Suprapubic skin (tissue), 4 donors: ENCODE results near the gene NACA2. TPM values are rescaled to one million over a fixed set of nuclear protein-coding genes. Genes with fewer than 3 reads are reported as not detected.

Experiments used
- DNase-seq, 2 donors: peaks; one replicate each; pipeline ENCODE4 v3.0.0-alpha.2; 2019; ENCODE audit warnings: low spot score in 2 of 2
- H3K27ac ChIP-seq: fragments of 200-600 bp; sonication (generic); one replicate; pipeline ENCODE4 v1.5.1; 2019
- H3K27me3 ChIP-seq: fragments of 200-600 bp; sonication (generic); one replicate; pipeline ENCODE4 v1.5.1; 2019
- H3K36me3 ChIP-seq: fragments of 200-600 bp; sonication (generic); one replicate; pipeline ENCODE4 v1.5.1; 2019
- H3K4me1 ChIP-seq: fragments of 200-600 bp; sonication (generic); one replicate; pipeline ENCODE4 v1.5.1; 2019
- H3K4me3 ChIP-seq: fragments of 200-600 bp; sonication (generic); one replicate; pipeline ENCODE4 v1.5.1; 2019; ENCODE audit warnings: mild to moderate bottlenecking
- H3K9me3 ChIP-seq: fragments of 200-600 bp; sonication (generic); one replicate; pipeline ENCODE4 v1.5.1; 2019
- CTCF ChIP-seq, 2 donors: fragments of 200-600 bp in 1 of 2; fragments of 450-650 bp in 1 of 2; sonication (generic) in 1 of 2; IDR thresholded peaks; one replicate each; pipeline ENCODE4 v1.5.1; 2016 to 2019; ENCODE audit warnings: antibody characterized with exemption in 2 of 2, mild to moderate bottlenecking in 1 of 2, moderate library complexity in 1 of 2
- EP300 ChIP-seq: sonication (generic); formaldehyde crosslinking; IDR thresholded peaks from one replicate; pipeline ENCODE4 v1.6.1; 2017; ENCODE audit warnings: antibody characterized with exemption
- POLR2A ChIP-seq, 2 donors: fragments of 450-650 bp; IDR thresholded peaks; one replicate each; pipeline ENCODE4 v1.6.1; 2017; ENCODE audit warnings: antibody characterized with exemption in 2 of 2, mild to moderate bottlenecking in 2 of 2, moderate library complexity in 2 of 2
- POLR2AphosphoS5 ChIP-seq, 3 donors: sonication (generic); formaldehyde crosslinking; IDR thresholded peaks; one replicate each; pipeline ENCODE4 v1.6.1; 2017; ENCODE audit warnings: antibody characterized with exemption in 3 of 3
- WGBS: methylation state at CpG from one replicate; pipeline ENCODE4 v1.1.5; 2018; 5-methylcytosine and 5-hydroxymethylcytosine counted together
- total RNA-seq, 4 donors: library from RNA; depleted of rRNA; stranded (reverse); fragments of >200 nt; gene quantifications; one replicate each; pipeline ENCODE4 v1.1.0, GENCODE V29; 2016

Gene NACA2
- total RNA-seq, 4 donors from 2014 or later: not detected

GRCh38 chr17:61595418-61596186, 4.6 kb upstream of the NACA2 start:
- Histone ChIP-seq H3K4me3 (no peak overlapping the region), H3K36me3 (no peaks in the 10 kb centered on the region), H3K27ac (no peak overlapping the region), H3K27me3 (peaks cover 42% of the 10 kb centered on the region), H3K9me3 (no peaks in the 10 kb centered on the region), H3K4me1 (no peaks in the 10 kb centered on the region)
- no peak for DNase-seq
- TF ChIP-seq POLR2AphosphoS5 (IDR thresholded peaks at IDR 0.05) (no peak), EP300 (no peak), POLR2A (IDR thresholded peaks at IDR 0.05) (no peak), CTCF (IDR thresholded peaks at IDR 0.05) (no peak)
- WGBS: 46% methylated on average over 7 of the region's 7 CpGs

GRCh38 chr17:61594294-61594825, 3.3 kb upstream of the NACA2 start:
- Histone ChIP-seq H3K27me3 (peaks cover 47% of the 10 kb centered on the region), H3K4me3 (no peak overlapping the region), H3K9me3 (no peaks in the 10 kb centered on the region), H3K27ac (no peak overlapping the region), H3K4me1 (no peaks in the 10 kb centered on the region), H3K36me3 (no peaks in the 10 kb centered on the region)
- no peak for TF ChIP-seq EP300
- no peak for TF ChIP-seq POLR2AphosphoS5 (IDR thresholded peaks at IDR 0.05)
- TF ChIP-seq CTCF (IDR thresholded peaks at IDR 0.05): no peak
- no peak for DNase-seq
- WGBS: 94% methylated on average over 5 of the region's 5 CpGs

- TF ChIP-seq POLR2A (IDR thresholded peaks at IDR 0.05) (no peak), CTCF (IDR thresholded peaks at IDR 0.05) (no peak), EP300 (no peak), POLR2AphosphoS5 (IDR thresholded peaks at IDR 0.05) (no peak)
- H3K27ac ChIP-seq: no peak overlapping the region
- no peaks in the 10 kb centered on the region for H3K36me3 ChIP-seq
- WGBS: 60% methylated on average over 5 of the region's 7 CpGs
- DNase-seq: no peak
- peaks cover 47% of the 10 kb centered on the region for H3K27me3 ChIP-seq
- no peaks in the 10 kb centered on the region for H3K4me1 ChIP-seq
- H3K9me3 ChIP-seq: no peaks in the 10 kb centered on the region
- H3K4me3 ChIP-seq: no peak overlapping the region
Measured at GRCh38 chr17:61593426-61593825, 2.4 kb upstream of the NACA2 start.

- TF ChIP-seq EP300 (no peak), POLR2AphosphoS5 (IDR thresholded peaks at IDR 0.05) (no peak), POLR2A (IDR thresholded peaks at IDR 0.05) (no peak), CTCF (IDR thresholded peaks at IDR 0.05) (no peak)
- H3K36me3 ChIP-seq: no peaks in the 10 kb centered on the region
- no peaks in the 10 kb centered on the region for H3K4me1 ChIP-seq
- DNase-seq: no peak
- WGBS: 89% methylated on average over 8 of the region's 8 CpGs
- peaks cover 47% of the 10 kb centered on the region for H3K27me3 ChIP-seq
- no peak overlapping the region for H3K4me3 ChIP-seq
- no peaks in the 10 kb centered on the region for H3K9me3 ChIP-seq
- no peak overlapping the region for H3K27ac ChIP-seq
Measured at GRCh38 chr17:61591930-61592329, 911 bp upstream of the NACA2 start.

- 93% methylated on average over 5 of the region's 5 CpGs for WGBS
- Histone ChIP-seq H3K4me1 (no peaks in the 10 kb centered on the region), H3K4me3 (no peak overlapping the region), H3K27ac (no peak overlapping the region), H3K27me3 (peaks cover 32% of the 10 kb centered on the region), H3K9me3 (no peaks in the 10 kb centered on the region), H3K36me3 (no peaks in the 10 kb centered on the region)
- TF ChIP-seq POLR2AphosphoS5 (IDR thresholded peaks at IDR 0.05): no peak
- no peak for TF ChIP-seq POLR2A (IDR thresholded peaks at IDR 0.05)
- TF ChIP-seq CTCF (IDR thresholded peaks at IDR 0.05): no peak
- no peak for TF ChIP-seq EP300
- no peak for DNase-seq
Measured at GRCh38 chr17:61589990-61590389, 1.0 kb downstream of the NACA2 start.
